ENCODE measurements around the gene STAC.
"Not testable (repeated sequence)": the region's sequence is repeated elsewhere in the genome, so short reads cannot be mapped to it uniquely, and the experiment has no call there.

The STAC gene

DNA sequence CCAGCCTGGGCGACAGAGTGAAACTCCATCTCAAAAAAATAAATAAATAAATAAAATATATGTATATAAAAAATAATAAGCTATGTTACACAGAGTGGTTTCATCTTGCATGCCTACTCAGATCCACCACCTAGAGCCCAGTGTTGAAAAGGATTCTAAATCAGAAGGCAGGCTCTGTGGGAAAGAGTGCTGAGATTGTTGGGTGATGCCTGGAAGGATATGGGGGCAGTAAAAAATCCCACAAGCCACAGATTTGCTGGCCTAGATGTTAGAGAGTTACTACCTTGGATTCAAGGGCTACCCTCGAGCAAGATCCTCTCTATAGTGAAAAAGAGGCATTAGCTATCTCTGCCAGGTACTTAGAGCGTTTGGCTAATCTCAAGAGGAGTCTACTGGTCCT lies 144.3 kb downstream of the STAC start:
- DNase-seq = no peak

DNA sequence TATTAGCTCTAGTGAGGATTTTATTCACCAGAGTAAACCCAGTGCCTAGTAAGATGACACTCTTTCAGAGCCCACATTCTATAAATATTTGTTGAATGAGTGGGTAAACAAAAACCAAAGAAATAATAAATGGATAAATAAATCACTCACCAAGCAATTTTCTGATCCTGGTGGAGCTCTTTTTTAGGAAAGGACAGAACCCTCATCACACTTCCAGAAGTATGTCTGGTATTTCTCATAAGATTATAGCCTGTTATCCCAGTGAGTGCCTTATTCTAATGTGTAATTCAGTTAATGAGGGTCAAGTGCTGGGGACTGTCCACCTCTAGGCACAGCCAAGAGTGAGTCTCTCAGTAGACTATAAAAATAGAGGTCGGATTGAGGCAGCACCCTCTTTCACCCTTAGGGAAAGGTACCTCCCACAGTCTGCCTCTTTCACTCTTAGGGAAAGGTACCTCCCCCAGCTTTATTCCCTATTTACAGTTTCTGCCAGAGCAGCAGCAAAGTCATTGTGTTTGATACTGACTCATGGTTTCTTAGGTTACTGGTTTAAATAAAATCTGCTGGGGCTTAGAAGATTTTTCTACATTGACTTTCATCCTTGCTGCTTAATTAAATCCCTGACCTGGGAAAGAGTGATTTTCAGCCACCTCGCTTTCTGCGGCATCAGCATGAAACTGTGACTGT lies 145.0 kb downstream of the STAC start:
- no peak for DNase-seq

DNA sequence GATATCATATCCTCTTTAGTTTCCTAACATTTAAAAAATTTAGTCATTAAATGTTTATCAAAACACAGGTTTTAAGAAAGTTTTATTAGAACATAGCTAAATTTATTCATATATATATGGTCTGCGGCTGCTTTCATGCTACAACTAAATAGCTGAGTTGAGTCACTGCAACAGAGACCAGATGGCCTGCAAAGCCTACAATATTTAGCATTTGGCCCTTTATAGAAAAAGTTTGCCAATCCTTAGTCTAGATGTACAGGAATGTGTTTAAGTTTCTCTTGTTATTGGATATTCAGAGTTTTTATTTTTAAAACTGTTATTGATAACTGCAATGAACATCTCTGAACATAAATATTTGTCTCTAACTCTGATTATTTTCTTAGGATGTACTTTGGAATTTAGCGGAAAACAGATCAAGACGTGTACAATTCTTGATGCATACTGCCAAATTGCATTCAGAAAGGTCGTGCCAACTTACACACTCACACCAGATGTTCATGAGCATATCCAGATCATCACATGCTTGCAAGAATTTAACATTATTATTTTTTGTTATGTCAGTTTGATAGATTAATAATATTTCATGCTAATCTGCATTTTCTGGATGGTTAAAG lies 157.9 kb downstream of the STAC start:
- no peak for DNase-seq

DNA sequence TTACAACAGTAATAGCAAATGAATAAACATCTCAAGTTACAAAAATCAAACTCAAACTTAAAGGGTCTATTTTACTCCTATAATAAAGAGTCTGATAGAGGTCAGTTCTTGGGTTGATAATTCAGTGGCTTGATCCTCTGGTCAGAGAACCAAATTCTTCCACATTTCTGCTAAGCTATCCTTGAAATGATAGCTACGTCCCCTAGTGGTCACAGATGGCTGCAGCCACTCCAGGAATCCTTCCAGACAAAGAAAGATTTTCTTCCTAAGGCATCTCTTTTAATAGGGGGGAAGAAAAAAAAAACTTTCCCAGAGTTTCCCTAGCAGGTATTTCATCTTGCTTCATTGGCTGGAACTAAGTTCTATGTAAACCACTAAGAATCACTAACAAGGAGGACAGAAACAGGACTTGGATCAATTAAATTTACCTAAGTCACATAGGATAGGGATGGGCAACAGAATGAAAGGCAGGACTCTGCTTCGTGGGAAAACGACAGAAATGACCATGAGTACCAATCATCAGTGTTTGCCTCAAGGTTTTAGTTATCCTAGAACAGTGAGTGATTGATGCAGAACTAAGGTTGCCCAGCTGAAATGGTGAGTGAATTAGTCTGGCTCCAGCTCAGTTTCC lies 160.7 kb downstream of the STAC start:
- no peak for DNase-seq

DNA sequence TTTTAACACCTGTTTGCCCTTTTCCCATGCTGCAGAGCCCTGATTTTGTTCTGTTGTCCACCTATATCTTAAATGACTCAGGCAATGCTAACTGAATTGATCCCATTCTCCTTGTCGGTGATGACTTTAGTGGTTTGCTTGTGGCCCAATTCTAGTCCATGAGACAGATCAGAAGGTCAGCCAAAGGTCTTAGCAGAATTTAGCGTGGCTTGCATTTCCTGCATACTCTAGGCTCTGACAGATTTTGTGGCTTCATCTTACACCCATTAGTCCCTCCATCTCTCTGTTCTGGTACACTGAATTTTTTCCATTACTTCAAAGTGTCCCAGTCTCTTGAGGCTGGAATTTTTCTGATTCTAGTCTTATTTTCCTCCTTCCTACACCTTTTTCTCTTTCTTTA lies 161.9 kb downstream of the STAC start:
- no peak for DNase-seq

DNA sequence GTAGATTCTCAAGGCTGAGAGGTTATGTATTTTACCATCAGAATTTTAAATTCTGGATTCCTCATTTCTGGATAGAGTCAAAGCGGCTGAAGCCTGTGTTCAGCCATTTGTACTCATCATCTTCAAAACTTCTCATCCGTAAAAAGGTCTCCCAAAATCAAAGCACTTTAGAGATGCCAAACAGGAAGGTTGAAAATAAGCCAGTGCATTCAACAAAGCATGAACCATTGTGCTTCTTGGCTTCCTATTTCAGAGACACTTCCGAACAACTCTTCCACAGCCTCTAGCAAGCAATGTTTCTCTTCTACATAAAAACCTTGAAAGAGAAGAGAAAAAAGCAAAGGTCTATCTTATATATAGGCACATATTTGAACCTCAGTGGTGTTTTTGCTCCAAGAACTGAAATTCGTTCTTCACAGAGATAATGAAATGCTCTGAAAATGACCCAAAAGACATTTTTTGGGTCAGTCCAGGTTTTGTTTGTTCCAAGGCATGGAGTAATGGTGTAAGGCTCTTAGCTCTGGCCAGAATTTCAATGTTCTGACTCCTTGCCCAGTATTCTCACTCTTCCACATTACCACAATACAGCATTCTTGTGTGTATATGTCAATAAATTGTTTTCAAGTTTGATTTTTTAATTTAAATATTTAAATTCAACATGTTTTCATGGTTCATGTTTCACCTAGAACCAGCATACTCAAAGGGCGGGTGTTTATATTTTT lies 163.1 kb downstream of the STAC start:
- no peak for DNase-seq

DNA sequence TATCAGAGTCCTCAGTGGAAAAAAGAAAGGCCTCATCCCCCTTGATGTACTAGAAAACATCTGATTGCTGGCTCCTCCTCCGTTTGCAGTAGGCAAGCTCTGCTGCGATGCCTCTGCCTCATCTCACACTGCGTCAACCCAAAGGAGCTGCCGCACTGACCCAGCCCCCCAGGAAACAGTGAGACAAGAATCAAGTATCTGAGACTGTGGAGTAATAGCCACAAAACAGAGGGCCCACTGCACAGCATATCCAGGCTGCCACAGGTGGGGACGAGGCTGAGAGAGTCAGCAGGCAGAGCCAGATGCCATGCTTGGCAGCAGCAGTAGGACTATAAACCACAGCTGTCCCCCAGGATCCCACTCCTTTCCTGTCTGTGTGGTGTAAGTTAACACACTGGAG lies 165.9 kb downstream of the STAC start:
- DNase-seq = no peak

DNA sequence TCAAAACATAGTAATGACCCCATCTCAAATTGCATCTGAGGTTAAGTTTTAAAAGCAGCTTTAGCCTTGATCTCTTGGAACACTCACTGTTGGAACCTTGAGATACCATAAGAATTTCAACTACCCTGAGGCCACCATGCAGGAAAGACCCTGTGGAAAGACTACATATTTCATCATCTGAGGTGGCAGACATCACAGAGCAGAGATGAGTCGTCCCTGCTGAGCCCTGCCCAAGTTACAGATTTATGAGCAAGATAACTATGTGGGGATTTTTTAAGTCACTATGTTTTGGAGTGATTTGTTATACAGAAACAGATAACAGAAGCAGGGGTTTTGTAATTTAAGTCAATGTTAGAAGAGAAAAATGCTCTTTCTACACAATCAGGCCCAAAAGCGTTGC lies 168.4 kb downstream of the STAC start:
- no peak for DNase-seq

DNA sequence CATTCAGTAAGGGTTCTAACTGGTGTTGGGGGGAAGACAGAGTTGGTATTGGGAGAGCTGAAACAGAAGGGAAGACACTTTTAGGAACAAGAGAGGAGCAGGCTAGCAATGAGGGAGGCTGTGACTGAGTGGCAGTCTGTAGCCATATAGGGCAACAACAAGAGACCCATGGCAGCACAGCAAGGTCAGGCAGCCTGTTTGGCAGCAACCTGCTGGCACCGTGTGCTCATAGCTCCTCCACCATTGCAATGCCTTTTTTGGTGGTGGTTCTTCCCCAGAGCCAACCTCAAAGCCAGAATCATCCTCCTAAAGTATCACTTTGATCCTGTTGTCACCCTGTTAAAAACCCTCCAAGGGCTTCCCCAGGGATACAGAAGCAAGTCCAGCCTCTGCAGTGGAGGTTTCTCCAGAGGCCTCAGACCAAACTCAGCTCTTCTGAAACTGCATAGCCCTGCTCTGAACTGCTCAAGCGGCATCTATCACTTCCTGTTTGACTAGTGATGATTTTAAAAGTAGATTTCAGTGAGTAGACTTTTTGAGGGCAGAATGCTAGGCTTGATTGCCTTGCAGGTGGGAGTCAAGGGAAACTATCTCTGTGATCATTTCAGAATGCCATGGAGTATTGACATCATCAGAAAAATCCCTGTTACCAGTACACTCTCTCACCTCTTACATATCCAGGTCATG lies 176.9 kb downstream of the STAC start:
- DNase-seq = no peak

DNA sequence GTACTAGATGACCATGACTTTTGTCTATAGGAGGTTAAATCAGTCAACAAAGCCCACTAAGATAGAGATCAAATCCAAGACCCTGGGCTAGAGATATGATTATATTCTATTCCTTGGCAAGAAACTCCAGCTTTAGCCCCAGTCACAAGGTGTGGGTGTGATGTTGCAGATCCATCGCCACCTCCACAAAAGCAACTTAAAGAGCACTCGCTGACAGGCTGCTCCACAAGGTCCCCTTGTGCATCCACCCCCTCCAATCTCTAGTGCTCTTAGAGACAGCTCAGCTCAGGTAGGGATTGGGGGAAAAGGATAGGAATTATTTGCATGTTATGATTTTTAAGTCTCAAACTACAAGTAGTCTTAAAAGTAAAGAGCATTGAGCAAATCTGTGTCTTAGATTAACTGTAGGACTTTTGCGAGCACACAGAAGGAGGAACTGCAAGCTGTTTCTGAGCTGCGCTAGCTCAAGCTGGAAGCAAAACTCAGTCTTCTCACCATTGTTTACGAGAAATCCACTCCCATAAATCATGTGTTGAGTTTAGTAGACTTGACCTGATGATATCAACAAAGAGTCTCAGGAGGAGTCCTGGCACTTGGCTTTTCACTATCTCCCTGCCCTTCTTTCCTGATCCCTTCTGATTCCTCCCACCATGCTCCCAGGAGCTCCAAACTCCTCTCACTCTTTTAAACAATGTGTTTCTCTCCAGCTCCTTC lies 177.6 kb downstream of the STAC start:
- no peak for DNase-seq

DNA sequence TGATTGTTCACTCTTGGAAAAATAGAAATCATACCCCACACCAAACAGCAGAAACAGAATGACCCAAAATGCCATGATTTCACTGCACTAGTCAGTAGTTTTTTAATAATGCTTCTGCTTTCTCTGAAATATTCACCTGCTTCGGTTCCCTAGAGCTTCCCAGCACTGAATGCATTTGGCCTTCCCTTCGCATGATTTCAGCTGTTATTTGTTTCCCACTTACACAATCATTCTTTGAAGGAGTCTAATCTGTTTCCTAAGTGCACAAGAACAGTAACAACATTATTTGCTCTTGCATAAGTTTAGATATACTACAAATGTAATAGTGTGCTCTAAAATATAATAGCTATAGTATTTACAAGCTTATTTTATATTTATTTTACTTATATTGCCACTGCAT lies 178.7 kb downstream of the STAC start:
- no peak for DNase-seq

DNA sequence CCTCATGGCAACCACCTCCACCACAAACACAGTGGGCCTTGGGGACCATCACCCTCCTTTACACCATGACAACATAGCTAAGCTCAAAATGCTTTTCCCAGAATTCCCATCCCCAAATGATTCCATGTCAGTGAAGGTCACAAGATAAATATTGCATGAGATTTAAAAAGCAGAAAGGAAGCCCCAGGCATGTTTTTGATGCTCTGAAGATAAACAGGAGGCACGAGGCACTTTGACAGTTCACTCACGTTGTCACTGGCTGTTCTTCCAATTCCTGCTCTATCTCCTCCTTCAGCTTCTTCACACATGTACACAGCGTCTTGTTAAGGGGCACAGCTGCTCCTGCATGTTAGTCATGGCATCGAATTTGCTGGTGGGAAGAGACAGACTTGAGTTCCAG lies 180.4 kb downstream of the STAC start:
- DNase-seq = no peak

DNA sequence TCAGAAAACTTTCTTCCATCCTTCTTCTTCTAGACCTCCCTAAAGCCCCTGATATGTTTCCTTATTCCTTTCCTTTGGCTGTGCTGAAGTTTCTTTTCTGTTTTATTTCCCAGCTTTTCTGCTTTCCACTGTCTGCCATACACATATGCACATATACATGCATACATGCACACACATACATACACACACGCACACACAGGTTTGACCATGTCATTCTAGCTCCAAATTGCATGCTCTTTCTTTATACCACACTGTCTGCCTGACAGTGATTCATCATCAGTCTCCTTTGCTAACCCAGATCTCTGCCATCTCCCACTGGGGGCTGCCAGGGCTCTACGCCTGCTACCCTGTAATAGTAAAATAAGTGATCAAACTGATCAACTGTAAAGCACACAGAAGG lies 181.3 kb downstream of the STAC start:
- DNase-seq = no peak

DNA sequence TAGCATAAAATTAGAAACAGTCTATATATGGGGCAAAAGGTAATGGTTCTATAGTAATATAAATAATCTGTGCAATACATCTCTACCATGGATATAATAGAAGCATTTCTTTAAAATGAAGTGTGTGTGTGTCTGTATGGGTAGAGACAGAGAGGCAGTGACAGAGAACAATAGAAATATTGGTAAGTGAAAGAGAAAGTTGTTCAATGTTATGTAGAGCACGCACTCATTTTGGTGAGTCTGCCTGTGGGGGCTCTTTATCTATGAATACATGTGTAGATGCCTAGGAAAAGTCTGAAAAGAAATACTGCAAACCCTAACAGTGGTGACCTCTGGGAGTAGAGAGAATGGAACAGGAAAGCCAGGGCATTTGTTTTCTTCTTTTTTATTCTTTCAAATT lies 182.6 kb downstream of the STAC start:
- no peak for DNase-seq

DNA sequence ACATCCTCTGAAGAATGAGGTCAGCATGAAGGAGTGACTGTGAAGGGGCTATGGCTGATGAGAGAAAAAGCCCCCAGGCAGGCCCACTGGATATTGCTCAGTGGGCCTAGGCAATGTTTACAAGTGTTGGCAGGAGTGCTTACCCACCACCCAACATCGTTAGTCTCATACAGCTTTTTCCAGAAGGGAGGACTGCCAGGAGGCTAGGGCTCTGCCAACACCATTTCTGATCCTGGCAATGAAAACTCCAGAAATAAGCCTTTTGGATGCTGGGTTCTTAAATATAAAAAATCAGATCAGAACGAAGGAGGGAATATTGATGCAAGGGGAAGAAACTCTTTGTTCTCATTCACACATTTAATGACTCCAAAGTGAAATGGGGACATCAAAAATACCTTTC lies 194.9 kb downstream of the STAC start:
- DNase-seq = no peak

DNA sequence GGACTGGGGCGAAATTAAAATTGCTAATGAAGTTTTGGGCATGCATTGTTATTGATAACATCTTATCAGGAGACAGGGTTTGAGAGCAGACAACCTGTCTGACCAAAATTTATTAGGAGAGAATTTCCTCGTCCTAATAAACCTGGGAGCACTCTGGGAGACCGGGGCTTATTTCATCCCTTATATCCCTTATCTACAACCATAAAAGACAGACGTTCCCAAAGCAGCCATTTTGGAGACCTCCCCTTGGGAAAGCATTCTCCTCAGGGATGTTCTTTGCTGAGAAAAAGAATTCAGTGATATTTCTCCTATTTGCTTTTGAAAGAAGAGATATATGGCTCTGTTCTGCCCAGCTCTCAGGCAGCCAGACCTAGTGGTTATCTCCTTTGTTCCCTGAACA lies 198.1 kb downstream of the STAC start:
- not testable (repeated sequence) for DNase-seq

DNA sequence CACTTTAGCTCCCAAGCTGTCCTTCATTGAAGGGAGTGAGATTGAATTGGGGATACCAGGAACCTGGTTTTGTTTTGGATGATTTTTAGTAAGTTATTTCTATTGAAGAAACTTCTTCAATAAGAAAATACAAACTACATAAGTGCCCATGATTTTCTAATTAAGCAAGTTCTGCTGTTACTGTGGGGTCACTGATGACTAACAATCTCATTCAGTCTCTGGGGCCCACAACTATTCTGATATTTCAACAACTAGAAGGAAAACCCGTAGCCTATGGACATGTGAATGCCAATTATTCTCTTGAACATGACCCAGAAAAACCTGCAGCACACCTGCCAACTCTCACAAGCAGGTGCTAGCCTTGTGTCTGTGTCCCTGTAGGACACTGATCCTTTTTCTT lies 199.4 kb downstream of the STAC start:
- no peak for DNase-seq

DNA sequence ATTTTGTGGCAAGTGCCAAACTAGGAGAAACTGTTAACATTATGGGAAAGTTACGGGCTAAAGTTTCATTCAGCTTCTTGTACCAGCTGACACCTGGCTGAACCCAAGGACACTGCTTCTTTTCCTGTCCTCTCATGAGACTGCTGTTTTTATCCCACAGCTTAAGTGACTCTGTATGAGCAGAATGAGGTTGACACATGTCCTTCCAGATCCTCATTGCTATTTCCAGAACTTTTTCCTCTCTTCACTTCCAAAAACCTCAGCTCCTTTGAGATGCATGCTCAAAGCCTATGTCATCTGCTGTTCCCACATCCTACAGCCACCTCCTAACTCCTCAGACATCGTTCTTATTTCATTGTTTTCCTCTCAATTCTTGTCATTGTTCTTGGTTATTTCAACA lies 200.4 kb downstream of the STAC start:
- no peak for DNase-seq

DNA sequence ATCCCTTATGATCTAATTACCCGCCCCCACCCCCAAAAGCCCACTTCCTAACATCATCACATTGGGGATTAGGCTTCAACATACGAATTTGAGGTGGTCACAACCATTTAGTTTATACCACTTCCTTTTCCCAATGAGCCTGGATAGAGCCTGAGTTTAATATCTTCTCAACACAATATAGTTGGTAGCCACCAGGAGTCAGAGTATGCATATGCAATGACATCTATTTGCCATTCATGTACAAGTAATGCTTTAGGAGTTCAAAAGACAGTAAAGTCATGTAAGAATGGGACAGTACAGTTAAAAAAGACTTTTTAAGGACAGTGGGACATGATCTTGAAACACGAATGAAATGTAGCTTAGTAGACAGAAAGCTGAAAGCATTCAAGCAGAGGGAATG lies 211.7 kb downstream of the STAC start:
- no peak for DNase-seq

DNA sequence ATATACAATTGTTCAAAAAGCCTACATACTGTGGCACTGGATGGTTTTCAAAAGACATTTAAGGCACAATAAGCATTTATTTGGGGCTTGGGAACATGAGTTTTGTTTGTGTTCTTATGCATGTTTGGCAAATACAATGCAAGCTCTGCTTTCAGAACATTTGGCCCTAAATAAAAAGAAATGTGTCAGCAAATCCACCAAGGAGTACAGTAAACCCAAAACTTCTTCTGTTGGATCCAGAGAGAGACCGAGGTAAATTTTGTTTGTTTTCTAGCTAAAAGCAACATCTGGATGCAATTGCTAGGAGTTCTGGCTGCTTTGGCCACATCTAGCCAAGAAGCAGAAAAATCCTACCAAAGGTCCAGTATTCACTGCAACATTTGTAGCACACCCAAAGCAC lies 215.2 kb downstream of the STAC start:
- no peak for DNase-seq

DNA sequence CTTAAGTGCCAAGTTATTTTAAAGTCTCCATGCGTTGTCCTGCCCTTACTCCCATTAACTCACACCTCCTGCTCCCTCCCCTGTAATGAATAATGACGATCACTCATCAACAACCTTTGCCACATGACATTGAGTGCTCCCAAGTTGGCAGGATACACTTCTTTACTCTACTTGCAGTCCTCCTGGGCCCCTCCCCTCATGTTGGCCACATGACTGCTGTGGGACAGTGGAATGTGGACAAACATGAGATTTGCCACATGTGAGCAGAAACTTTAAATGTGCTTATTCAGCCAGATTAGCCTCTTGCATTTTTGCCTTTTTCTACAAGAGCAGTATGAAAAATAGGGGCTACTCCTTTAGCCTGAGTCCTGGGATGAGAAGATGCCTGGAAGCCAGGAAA lies 216.1 kb downstream of the STAC start:
- DNase-seq = no peak

DNA sequence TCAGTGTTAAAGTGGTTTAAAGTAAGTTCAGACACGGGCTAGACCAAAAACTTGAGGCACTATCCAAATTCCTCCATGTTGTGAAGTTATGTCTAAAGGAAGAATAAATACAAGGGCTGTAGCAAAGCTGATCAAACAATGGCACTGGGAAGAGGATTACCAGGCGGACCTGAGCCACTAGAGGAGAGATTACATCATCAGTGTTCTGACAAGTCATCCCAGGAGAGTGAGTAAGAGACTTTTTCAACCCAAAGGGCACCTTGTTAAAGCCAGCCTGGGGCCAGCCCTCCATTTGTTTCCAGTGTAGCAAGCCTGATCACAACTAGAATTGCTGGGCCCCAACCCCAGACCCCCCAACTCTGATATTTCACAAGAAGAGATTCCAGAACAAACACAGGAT lies 217.1 kb downstream of the STAC start:
- DNase-seq = no peak

All from stimulated activated naive CD4-positive, alpha-beta T cell (primary cell).